Activated CD8-positive, alpha-beta memory T cell treated with anti-CD3 and anti-CD28 coated beads, Interleukin-2, amount 50 U/mL, for 1 hour (primary cell): ENCODE data around the gene PRKAA1.
"Not testable (repeated sequence)": the region's sequence is repeated elsewhere in the genome, so short reads cannot be mapped to it uniquely, and the experiment has no call there.

Experiments
- DNase-seq: peaks from one replicate; pipeline ENCODE4 v3.0.0-alpha.2; 2020; ENCODE audit errors: extremely low read depth

Gene PRKAA1

GRCh38 chr5:40733434-40733833, 64.7 kb downstream of the PRKAA1 start:
- DNase-seq, result no peak

DNA sequence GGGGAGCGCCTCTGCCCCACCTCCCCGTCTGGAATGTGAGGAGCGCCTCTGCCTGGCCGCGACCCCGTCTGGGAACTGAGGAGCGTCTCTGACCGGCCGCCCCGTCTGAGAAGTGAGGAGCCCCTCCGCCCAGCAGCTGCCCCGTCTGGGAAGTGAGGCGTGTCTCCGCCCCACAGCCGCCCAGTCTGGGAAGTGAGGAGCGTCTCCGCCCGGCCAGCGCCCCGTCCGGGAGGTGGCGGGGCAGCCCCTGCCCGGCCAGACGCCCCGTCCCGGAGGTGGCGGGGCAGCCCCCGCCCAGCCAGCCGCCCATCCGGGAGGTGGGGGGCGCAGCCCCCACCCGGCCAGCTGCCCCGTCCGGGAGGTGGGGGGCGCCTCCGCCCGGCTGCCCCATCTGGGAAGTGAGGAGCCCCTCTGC, 75.7 kb downstream of the PRKAA1 start:
- not testable (repeated sequence) for DNase-seq

DNA sequence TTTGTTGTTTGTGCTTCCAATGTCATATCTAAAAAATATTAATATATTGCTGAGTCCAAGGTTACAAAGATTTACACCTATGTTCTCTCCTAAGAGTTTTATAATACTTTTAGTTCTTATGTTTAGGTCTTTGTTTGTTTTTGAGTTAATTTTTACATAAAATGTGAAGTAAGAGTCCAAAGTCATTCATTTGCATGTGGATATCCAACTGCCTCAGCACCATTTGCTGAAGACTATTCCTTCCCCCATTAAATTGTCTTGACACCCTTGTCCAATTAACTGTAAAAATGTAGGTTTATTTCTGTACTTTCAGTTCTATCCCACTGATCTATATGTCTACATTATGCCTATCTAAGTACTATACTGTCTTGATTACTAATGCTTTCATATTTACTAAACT, 78.1 kb downstream of the PRKAA1 start:
- no peak for DNase-seq

GRCh38 chr5:40717281-40717680, 80.9 kb downstream of the PRKAA1 start:
- DNase-seq, result no peak

DNA sequence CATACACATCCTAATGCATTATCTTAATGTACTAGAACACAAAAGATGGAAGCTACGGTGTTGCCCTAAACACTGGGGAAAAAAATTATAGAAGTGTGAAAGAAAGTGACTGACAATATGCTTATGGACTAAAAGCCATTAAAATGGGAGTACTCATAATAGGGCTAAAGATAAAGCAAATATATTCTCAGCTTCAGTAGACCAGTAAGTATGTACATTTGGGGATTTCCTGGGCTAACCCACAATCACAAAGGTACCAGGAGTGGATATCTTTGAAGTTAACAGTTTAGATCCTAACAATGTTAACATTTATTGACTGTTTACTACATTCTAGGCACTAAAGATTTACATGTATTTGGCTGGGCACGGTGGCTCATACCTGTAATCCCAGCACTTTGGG, 81.6 kb downstream of the PRKAA1 start:
- DNase-seq, result no peak

DNA sequence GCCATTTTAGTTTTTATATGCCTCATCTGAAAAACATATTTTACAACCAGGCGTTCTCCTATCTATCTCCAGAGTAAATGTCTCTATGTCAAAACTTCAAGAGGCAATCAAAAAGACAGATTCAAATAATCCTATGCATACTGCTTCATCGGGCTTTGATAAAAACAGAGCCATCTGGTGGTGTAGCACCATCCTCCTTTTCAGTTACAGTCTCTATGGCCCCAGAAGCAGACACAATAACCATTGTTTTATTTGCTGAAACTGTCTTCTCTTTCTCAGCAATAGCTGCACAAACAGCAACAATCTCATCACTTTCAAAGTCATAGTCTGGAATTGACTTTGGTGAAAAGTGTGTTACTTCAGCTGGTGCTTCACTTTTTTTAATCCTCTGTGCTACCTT, 82.2 kb downstream of the PRKAA1 start:
- no peak for DNase-seq

- no peak for DNase-seq
Observed at GRCh38 chr5:40714001-40714400, 84.2 kb downstream of the PRKAA1 start.

GRCh38 chr5:40710575-40710974, 87.6 kb downstream of the PRKAA1 start:
- not testable (repeated sequence) for DNase-seq
